Measurements from ENCODE around the gene DYNLT1.
"Not testable (repeated sequence)": the region's sequence is repeated elsewhere in the genome, so short reads cannot be mapped to it uniquely, and the experiment has no call there.

Gene DYNLT1

GRCh38 chr6:158644231-158645063 is at the start of gene DYNLT1:
TSS of gene DYNLT1 (minus strand) at chr6:158644743. CDS start at chr6:158644708, 35 bp downstream.
- peak; percentile 95 for DNase-seq

DNA sequence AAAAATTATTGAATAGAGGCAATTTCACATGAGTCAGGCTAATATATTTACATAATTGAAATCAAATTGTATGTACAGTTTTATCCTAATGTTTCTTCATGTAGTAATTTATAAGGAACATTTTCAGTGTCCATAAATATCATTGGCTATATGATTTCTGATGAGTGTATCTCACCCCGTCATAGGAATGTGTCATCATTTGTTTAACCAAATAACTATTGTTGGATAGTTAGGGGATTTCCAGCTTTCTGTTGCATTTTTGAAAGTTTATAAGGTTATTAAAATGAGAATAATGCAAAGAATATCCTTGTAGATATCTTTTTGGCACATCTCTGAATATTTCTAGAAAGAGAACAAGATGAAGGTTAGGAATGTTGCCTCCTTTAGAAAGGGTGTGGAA is 44.3 kb upstream of the DYNLT1 start:
- no peak for DNase-seq

GRCh38 chr6:158687506-158687905 is 43.0 kb upstream of the DYNLT1 start:
- DNase-seq: no peak

- DNase-seq: peak; percentile 65
Observed at GRCh38 chr6:158686791-158687381, 42.3 kb upstream of the DYNLT1 start.

GRCh38 chr6:158686311-158686710 is 41.8 kb upstream of the DYNLT1 start:
- DNase-seq: no peak

GRCh38 chr6:158684745-158685324 is 40.3 kb upstream of the DYNLT1 start:
- DNase-seq: no peak

DNA sequence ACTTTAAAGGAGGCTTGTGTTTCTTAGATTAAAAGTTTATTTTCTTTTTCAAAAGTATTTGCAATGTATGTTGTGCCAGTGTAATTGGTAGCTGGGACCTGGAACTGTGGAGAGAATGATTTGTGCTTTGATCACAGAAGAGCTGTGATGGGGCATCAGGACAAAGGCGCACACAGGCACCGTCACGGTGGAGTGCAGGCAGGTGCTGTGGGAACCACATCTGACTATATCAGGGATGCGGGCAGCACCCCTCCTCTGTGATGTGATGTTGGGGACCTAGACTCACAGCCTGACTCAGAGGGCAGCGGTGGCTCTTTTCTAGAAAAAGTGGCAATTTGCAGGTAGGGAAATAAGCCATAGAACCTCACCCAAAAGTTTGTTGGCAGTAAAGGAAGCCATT is 39.8 kb upstream of the DYNLT1 start:
- DNase-seq: no peak

- DNase-seq: no peak
Observed at GRCh38 chr6:158680481-158680880, 35.9 kb upstream of the DYNLT1 start.

- DNase-seq: no peak
Observed at GRCh38 chr6:158680015-158680414, 35.5 kb upstream of the DYNLT1 start.

GRCh38 chr6:158677906-158678578 is 33.5 kb upstream of the DYNLT1 start:
- no peak for DNase-seq

- DNase-seq: not testable (repeated sequence)
Observed at GRCh38 chr6:158677094-158677493, 32.6 kb upstream of the DYNLT1 start.

DNA sequence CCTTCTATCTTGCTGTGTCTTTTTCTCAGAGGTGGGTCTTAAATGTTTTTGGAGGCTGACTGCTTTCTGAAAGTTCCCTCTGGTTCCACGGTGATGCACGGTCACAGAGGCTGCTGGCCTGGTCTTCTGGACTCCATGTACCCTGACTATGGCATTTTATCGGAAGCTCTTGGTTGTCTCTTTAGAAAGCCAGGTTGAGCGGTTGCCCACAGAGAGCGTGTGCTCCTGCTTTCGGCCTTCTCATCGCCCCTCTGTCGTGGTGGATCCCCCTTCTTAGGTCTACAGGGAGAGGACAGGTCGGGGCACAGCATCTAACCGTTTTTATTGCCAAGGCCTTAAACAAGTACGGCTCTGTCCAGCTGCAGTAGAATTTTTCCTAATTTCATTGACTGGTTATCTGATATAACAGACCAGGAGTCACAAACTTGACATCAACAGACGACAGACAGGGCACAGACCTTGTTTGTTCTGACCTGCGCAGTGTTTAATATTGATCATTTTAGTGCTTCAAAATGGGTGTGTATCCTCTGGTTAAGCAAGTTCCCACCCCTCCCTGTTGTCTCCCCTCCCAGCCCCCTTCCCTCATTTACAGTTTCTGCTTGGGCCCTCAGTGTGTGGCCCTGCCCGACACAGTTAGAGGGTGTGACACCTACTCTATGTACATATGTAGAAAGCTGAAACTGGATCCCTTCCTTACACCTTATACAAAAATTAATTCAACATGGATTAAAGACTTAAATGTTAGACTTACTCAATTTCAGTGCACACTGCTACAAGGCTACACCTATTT is 30.0 kb upstream of the DYNLT1 start:
- no peak for DNase-seq

GRCh38 chr6:158672726-158673125 is 28.2 kb upstream of the DYNLT1 start:
- no peak for DNase-seq

DNA sequence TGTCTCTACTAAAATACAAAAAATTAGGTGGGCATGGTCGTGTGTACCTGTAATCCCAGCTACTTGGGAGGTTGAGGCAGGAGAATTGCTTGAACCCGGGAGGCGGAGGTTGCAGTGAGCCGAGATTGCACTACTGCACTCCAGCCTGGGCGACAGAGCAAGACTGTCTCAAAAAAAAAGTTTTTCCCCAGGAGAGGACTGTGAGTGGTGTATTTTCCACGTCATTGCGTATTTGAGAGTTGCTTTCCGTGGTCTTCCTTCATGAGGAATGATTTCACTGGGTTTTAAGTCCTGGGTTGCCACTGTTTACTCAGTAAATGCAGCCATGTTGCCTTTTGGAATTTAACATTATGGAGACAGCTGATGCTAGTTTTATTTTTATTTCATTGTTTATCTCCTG is 27.6 kb upstream of the DYNLT1 start:
- DNase-seq: not testable (repeated sequence)

- DNase-seq: no peak
Observed at GRCh38 chr6:158669145-158670035, 24.8 kb upstream of the DYNLT1 start.

- no peak for DNase-seq
Observed at GRCh38 chr6:158668707-158669103, 24.2 kb upstream of the DYNLT1 start.

DNA sequence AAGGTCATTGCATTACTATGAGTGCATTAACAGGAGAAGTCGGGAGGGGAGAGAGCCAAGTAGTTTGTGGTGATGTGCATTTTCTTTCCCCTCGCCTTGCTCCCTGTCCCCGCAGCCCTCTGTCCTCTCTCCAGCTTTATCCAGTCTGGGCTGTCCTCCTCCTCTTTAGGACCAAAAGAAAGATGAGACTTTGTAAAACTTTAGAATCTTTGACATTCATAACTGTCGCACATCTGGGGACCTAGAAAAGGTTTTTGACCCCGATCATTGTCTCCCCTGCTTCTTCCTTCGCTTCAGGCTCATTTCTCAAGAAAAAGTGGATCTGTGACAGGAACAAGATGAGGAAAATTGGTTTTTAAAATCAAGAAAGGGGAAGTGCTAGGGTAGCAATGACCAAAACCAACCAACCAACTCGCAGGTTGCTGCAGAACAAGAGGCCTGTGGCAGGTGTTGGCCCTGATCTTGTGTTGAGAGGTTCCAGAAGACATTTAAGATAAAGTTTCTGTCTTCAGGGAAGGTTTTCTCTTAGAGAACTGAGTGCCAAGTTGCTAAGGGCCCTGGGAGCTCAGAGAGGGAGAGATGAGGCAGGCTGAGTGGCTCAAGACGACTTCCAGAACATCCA is 22.9 kb upstream of the DYNLT1 start:
- DNase-seq: no peak

DNA sequence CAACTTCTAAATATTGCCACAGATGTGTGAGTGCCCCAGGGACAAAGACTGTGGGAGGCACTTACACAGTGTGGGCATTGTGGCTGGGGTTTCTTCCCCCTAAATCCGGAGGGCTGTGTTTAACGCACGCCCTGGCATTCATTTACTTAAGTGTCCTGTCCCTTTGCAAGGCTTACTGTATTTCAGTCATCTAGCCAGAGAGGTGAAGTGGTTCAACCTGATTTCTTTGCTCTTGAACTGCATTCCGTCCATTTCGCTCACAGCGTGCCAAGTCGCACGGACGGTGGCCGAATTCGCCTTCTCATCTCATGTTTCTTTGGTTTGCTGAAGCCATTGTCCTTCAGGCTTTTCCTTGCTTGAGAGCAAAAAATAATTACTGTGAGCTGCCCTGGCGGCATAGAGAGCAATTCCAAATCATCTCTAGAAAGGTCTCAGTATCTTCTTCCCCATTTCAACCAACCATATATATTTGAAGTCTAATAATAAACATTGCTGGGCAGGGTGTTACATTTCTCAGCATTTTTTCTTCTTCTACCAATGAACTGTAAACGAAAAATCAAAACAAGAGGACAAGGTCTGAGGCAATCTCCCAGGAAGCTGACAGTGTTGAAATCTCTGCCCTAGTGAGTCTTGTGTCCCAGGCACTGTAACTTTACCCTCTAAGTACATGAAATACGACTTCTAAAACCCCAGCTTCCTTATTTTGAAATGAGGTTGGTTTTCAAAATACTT is 22.3 kb upstream of the DYNLT1 start:
- DNase-seq: no peak

GRCh38 chr6:158665332-158665731 is 20.8 kb upstream of the DYNLT1 start:
- DNase-seq: no peak

GRCh38 chr6:158663625-158664165 is 19.2 kb upstream of the DYNLT1 start:
- DNase-seq: no peak
